Posterior vena cava (tissue), 2 donors: ENCODE measurements around the gene DUT. TPM values are rescaled to one million over a fixed set of nuclear protein-coding genes. Genes with fewer than 3 reads are reported as not detected.
A peak's percentile ranks its signal among the peaks of the same experiment; 100 is the strongest.

Experiments used
- DNase-seq: peaks from one replicate; pipeline ENCODE4 v3.0.0-alpha.2; 2020; ENCODE audit warnings: low spot score
- intact Hi-C, 2 donors: fragments of 100-400 bp; cut with DNase I; formaldehyde crosslinking; loops; one replicate each; pipeline versions ENCODE4 v1.14.1 to v1.14.2; 2022 to 2023
- long read RNA-seq, 2 donors: library from polyadenylated mRNA; unstranded; transcript quantifications; one replicate each; pipeline ENCODE4 v2.0.0, GENCODE V29; 2020 to 2021
- total RNA-seq, 2 donors: library from RNA; stranded (reverse); fragmentation: NEBNext Ultra II Directional; extraction: Animal tissue kit (Norgen Biotek cat#: 25700); gene quantifications; one replicate each; pipeline ENCODE4 v1.2.1, GENCODE V29; 2021
- donor health status: DM: yes; HTN: yes; CAD: no.
- donor health status: DM: yes; HTN: yes; CAD: no.

Gene DUT
- 10 to 100 TPM; 63.7 to 66.5 TPM for total RNA-seq
- long read RNA-seq, donor 1, transcript DUT-201 (7 exons, 2,147 nt) = major isoform, 27 of 41 reads
- long read RNA-seq, donor 1, transcript DUT-202 (6 exons, 1,935 nt) = minor isoform, 6 of 41 reads
- long read RNA-seq, donor 1, transcript DUT-205 (7 exons, 769 nt) = minor isoform, 5 of 41 reads
- long read RNA-seq, donor 1, partial matches to known transcripts = 0 of 41 reads
- long read RNA-seq, donor 1, other reads (novel, unspliced or antisense) = 1 of 41 reads
- long read RNA-seq, donor 2, transcript DUT-201 (7 exons, 2,147 nt) = major isoform, 118 of 155 reads
- long read RNA-seq, donor 2, transcript DUT-205 (7 exons, 769 nt) = minor isoform, 19 of 155 reads
- long read RNA-seq, donor 2, transcript DUT-202 (6 exons, 1,935 nt) = minor isoform, 5 of 155 reads
- long read RNA-seq, donor 2, transcript DUT-204 (7 exons, 724 nt) = minor isoform, 5 of 155 reads
- long read RNA-seq, donor 2, partial matches to known transcripts = 2 of 155 reads
- long read RNA-seq, donor 2, other reads (novel, unspliced or antisense) = 2 of 155 reads

DNA sequence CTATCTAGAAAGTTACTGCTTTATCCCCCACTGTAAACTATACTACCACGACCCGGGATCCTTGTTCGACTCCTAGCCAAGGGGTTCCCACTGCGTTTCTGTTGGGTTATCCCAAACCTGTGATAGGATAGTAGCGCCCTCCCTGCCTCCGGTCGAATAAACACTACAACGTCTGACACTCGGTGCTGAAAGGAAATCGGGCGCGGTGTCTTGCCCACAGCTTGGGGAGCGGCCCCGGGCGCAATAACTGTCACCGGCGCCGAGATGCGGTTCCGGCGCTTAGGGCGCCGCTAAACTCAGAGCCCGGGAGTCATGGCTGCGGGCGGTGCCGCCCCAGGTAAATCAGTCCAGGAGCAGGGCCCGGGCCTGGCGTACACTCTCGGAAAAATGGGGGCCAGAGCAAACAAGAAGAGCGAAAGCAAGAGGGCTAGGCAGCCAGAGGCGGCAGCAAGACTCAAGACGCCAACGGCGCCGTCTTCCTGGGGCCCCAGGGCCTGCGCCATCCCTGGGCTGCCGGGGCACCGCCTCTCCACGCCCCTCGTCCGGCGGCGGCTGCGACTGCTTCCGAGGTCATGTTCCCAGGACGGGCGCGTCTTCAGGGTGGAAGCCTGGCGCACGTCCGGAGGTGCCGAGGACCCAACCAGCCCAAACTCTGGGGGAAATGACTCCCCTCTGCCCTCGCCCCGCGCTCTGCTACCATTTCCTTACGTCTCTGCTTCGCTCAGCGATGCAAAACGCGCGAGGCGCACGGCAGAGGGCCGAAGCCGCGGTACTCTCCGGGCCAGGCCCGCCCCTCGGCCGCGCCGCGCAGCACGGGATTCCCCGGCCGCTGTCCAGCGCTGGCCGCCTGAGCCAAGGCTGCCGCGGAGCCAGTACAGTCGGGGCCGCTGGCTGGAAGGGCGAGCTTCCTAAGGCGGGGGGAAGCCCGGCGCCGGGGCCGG lies at the start of gene DUT:
Gene DUT, plus strand, starts transcription at position 575 of the 941 bp plus-strand sequence. Its CDS starts 87 bp downstream, at position 662.
- intact Hi-C loops = no loop called here
- peak; percentile 97 for DNase-seq

DNA sequence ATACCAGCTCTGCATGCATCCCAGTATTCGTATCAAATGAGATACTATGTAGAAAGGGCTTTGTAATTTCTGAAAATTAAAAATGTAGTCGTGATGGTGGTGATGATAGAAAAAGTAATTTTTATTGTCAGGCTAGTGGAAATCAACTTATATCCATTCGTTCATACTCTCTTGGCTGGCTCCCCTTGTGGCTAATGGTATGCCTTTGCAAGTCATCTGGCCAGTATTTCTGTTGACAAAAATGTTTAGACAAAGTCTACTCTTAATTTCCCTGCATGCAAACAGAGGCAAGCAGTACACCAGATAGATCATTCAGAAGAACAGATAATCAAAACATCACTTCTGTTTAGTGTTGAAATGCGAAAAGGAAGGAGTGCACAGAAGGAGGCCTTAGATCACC lies 49.6 kb upstream of the DUT start:
- no peak for DNase-seq
- intact Hi-C loops = no loop called here

DNA sequence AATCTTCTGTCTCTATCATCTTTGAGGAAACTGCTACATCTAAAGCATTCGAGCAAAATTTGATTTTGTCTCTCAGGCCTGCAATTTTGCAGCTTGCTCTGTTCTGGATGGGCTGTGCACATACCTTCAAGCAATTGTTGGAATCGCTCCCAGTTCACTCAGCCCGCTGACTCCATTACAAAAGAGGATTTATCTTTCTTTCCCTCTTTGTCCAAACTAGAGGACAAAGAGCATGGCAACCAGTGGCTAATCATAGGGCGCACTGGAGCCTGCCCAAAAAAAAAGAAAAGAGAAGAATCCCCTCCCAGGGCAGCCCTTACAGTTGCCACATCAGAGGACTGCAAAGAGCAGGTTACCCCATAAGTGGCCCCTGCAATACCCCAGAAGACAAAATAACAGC lies 49.0 kb upstream of the DUT start:
- intact Hi-C loops = no loop called here
- DNase-seq = no peak

DNA sequence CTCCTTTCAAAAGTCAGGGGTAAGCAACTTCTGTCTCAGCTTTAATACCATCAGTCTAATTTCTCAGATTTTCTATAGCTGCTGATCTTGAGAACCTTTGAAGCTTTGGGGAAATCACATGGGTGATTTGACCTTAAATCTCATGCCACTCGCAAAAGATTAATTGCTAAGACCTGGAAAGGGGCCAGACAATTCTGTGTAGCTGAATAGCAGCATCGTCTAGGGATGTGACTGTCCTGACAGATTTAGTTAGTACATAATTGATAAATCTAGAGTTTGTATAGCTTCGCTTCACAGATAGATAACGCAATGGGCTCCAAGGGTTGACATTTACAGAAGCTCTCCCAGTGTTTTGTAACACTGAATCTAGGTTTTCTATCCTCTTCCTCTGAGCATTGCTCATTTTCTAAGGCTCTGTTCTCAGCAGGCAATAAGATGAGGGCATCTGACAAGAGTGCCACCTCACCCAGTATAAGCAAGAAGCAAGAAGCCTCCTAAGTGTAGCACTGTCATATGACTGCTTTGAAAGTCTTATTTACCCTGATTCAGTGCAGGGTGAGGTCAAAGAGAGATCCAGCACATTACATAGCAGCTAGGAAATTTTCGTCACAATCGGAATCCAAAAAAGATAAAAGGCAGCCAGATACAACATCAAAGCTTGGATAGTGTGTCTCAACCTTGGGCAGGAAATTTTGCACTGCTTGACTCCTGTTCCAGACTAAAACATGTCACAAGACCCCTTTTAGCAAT lies 47.7 kb upstream of the DUT start:
- DNase-seq = no peak
- intact Hi-C loops = no loop called here

DNA sequence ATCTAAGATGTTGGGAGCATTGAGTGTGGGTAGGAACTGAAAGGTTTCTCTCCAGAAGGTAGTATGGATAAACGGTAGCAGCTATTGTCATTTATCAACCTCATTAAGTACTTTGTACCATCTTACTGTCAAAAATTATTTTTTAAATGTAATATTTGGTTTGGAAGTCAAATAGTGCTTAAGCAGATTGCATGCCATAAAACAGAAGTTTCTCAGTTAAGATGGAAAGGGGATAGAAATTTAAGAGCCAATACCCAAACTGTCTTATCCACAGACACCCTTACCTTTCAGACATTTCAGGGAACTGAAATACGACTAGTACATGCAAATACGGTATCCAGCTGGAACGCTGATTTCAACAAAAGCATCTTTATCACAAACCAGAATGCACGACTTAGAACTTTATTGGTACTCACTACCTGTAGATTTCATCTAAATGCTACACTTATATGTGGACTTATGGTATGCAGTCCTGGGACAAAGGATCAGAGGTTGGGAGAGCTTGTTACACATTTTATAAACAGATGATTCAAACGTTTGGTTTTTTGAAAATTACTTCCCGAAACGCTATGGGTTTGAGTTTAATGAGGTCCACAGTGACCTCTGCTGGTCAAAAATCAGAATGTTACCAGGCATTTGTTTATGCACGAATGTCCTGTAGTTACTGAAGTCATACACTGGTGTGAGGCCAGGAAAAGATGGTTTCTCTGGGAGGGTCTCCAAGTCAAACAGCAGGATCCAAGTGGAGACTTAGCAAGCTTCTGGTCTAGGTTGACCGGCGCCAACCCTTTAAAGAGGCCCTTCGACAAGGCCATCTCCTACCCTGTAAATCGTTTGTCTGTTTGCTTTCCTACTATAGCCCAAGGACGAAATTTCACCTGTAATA lies 45.7 kb upstream of the DUT start:
- no peak for DNase-seq
- intact Hi-C loops = no loop called here

DNA sequence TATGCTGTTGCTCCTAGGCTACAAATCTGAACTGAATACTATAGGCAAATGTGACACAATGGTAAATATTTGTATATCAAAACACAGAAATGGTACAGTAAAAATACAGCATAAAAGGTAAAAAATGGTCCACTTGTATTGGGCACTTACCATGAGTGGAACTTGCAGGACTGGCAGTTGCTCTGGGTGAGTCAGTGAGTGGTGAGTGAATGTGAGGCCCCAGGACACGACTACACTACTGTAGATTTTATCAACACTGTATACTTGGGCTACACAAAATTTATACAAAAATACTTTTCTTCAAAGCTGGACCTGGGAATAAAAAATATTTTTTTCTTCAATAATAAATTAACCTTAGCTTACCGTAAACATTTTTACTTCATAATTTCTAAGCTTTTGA lies 41.6 kb upstream of the DUT start:
- no peak for DNase-seq
- intact Hi-C loops = no loop called here

DNA sequence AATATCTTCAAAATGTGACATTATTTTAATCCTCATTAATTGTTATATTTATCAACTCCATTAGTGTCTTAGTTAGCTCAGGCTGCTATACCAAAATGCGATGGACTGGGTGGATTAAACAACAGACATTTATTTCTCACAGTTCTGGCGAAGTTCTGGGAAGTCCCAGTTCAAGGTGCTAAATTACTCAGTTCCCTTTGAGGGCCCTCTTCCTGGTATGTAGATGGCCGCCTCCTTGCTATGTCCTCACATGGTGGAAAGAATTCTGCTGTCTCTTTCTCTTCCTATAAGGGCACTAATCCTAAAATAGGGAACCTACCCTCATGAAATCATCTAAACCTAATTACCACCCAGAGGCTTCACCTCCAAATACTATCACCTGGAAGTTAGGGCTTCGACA lies 38.8 kb upstream of the DUT start:
- no peak for DNase-seq
- intact Hi-C loops = no loop called here

DNA sequence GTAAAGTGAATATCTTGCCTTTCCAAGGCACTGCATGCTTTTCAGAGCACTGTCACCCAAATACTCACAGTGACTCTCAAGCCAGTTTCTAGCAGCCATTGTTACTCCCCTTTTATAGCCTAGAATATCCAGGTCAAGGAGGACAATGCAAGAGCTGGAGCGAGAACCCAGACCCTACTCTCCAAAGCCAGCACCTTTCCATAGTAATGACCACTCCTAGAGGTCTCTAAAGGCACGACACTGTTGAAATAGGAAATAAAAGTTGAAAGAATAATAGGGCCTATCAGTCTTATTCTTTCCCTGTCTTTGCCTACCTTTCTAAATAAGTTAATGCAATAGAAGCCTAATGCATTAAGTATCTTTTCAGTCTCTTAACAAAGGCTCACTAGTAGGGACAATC lies 33.6 kb upstream of the DUT start:
- DNase-seq = no peak
- intact Hi-C loops = no loop called here

DNA sequence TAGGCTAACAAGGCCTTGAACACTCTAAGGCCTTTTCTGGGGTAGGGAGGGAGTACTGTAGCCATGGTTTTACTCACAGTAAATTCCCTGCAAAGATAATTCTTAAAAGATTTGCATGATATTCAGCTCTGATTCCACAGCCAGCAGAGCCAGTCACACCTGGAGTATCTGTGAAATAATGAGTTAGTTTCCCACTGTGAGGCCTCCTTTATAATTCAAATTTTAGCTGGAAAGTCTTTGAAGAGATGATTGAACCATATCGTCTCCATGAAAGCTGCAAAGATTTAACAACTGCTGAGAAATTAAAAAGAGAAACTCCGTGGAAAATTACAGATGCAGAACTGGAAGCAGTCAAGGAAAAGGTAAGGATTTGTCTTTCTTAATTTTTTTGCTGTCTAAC lies 32.3 kb upstream of the DUT start:
- DNase-seq = no peak
- intact Hi-C loops = no loop called here

DNA sequence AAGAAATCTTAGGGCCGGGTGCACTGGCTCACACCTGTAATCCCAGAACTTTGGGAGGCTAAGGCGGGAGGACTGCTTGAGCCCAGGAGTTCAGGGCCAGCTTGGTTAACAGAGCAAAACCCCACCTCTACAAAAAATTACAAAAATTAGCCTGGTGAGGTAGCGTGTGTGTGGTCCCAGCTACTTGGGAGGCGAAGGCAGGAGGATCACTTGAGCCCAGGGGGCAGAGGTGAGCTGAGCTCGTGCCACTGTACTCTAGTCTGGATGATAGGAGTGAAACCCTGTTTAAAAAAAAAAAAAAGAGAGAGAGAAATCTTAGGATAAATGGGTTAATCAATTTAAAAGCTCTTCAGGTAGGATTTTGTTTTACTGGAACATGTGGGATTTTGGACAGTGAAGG lies 31.2 kb upstream of the DUT start:
- intact Hi-C loops = no loop called here
- DNase-seq = no peak

DNA sequence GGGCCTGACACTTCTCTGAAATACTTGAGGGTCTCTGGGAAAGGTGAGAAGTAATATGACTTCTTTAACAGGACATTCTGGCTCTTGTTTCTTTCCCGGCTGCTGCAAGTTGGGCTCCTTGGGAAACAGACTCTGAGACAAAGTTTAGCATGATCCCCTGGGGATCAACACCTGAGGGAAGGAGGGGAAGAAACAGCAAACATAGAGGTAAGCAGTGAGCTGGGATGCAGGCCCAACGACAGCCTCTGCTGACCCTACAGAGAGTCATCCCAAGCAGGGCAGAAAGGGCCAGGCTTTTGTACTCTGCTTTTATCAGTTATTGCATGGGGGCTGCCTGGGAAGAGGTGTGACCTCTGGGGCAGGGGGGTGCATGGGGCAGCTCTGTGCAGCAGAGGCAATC lies 26.8 kb upstream of the DUT start:
- intact Hi-C loops = no loop called here
- DNase-seq = no peak

DNA sequence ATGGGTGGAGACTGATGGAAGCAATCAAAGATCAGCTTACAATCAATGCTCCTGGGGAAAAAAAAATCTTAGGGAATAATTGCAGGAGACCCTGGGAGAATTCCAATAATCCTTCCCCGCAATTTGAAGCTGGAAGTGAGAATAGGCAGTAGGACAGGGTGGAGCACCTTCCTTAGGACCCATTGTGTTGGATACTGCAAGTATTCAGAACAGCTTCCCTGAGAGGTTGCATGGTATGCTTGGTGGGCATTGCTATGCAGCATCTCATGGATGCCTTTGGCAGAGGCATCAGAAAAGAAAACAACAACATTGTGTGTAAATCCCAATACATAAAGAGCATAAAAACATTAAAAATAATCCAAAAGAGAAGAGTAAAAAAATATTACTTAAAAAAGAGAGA lies 24.6 kb upstream of the DUT start:
- intact Hi-C loops = no loop called here
- DNase-seq = no peak

DNA sequence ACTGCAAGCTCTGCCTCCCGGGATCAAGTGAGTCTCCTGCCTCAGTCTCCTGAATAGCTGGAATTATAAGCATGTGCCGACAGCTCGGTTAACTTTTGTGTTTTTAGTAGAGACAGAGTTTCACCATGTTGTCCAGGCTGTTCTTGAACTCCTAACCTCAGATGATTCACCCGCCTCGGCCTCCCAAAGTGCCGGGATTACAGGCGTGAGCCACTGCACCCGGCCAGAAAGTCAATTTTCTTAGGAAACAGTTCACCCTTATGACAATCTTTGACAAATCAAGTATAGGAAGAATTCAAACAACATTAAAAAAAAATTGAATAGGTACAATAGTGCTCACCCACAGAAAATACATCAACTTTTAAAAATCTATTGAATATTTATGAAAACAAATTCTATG lies 23.6 kb upstream of the DUT start:
- intact Hi-C loops = no loop called here
- no peak for DNase-seq

DNA sequence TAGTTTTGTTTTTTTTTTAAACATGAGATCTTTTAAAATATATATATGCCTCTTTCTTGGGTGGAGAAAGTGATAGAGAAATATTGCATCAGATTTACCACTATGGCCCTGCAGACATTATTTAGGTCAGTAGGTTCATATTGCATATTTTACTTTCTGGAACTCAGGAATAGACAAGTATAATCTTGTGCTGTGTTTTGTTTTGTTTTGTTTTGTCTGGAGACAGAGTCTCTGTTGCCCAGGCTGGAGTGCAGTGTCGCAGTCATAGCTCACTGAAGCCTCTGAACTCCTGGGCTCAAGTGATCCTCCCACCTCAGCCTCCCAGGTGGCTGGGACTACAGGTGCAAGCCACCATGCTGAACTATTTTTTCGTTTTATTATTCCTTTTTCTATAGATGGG lies 21.5 kb upstream of the DUT start:
- intact Hi-C loops = no loop called here
- no peak for DNase-seq

DNA sequence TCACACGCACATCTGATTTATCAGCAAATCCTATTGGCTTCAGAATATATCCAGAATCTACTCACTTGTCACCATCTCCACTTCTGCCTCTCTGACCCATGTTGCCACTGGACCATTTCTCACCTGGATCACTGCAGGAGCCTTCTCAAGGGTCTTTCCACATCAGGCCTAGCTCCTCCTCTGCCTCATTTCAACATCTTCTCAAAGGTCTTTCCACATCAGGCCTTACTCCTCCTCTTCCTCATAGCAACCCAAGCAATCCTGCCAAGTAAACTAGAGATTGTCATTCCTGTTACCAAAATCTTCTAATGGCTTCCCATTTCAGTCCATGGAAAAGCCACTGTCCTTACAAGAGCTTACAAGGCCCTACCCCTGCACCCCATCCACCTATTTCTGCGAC lies 18.0 kb upstream of the DUT start:
- no peak for DNase-seq
- intact Hi-C loops = no loop called here

DNA sequence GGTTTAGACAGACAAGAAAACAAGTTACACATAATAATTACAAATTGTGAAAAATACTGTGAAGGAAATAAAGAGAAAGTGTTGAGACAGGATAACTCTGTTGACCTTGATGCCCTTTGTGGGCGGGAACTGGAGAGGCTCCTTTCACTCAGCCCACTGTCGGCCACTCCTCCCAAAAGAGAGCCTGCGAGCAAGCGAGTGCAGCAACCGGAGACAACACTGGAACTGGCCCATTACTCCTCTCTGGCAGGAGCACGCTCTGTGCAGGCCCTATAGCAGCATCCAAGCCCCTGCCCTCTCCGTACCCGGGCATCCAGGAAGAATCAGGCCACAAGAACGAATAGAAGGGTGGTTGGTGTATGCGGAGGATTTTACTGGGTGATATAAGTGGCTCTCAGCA lies 16.2 kb upstream of the DUT start:
- intact Hi-C loops = no loop called here
- DNase-seq = no peak

DNA sequence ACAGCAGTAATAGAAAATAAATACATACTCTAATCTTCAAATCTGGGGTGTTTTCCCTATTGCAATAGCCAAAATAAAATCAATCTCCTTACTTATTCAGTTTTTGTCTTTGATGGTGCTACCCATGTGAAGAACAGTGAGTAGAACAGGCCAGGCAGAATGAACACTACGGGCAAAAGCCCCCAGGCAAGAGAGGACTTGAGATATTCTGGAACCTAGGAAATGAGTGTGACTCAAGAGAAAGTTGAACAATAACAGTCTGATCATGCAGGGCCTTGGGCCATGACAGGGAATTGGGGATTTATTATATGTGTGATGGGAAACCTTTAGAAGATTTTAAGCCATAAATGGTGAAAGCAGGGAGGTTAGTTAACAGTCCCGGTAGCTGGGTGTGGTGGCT lies 14.0 kb upstream of the DUT start:
- intact Hi-C loops = no loop called here
- DNase-seq = no peak

DNA sequence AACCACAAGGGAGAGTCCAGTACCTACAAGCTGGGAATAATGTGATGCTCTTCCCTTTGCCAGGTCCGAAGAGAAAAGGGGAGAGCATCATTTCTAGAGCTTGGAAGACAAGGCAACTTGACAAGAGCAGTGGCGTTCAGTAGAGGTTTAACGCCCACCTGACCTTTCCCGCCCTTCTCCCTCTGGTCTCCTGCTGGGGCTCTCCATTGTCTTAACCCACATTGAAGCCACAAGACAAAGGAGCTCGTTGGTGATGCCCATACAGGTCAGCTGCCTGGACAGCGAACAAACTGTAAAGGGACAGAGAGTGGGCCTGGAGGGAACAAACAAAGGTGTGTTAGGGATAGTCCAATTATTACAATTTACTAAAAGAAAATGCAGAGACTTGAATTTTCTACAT lies 13.1 kb upstream of the DUT start:
- intact Hi-C loops = no loop called here
- DNase-seq = no peak

DNA sequence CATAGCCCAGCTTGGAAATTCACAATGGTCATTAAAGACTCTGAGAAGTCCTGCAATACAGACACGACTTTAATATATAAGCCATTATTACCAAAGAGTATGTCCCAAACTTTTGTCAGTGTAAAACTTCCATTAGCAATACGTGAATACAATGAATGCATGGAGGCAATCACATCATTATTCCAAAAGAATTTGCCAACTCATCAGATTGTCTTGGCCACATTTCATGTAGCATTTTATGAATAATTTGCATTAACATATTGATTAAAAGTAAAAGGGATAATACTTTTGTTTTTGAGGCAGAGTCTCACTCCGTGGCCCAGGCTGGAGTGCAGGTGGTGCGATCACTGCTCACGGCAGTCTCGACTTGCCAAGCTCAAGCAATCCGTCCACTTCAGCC lies 7.9 kb upstream of the DUT start:
- DNase-seq = no peak
- intact Hi-C loops = no loop called here
